GM12891 (cell line): Measurements from ENCODE around the gene IMMP2L.

Experiments
- POLR2A ChIP-seq: IDR thresholded peaks from 2 replicates; pipeline ENCODE4 v1.6.1; 2011; ENCODE audit warnings: low read depth, low read length, control low read depth
- POLR2AphosphoS5 ChIP-seq: IDR thresholded peaks from 2 replicates; pipeline ENCODE4 v1.6.1; 2011; ENCODE audit warnings: low read depth, low read length, control low read depth

DNA sequence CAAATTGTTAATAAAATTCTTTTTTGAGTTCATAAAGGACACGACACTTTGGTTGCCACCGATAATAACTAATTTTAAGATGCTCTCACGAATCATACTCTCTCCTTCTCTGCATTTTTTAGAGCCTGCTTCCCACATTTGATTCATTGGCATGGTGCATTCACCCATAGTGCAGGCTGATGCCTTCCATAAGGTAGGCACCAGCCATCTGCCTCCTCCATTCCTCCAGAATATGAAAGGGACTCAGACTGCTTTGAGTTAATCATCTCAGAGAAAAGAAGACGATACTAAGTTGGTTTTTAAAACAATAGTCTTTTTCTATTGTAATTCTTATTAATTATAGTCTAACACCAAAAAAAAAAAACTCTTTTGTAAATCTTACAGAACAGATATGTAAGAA lies 505.2 kb downstream of the IMMP2L start:
- TF ChIP-seq POLR2A = no peak
- no peak for TF ChIP-seq POLR2AphosphoS5
